Measurements from ENCODE around the gene CTXND1.

DNA sequence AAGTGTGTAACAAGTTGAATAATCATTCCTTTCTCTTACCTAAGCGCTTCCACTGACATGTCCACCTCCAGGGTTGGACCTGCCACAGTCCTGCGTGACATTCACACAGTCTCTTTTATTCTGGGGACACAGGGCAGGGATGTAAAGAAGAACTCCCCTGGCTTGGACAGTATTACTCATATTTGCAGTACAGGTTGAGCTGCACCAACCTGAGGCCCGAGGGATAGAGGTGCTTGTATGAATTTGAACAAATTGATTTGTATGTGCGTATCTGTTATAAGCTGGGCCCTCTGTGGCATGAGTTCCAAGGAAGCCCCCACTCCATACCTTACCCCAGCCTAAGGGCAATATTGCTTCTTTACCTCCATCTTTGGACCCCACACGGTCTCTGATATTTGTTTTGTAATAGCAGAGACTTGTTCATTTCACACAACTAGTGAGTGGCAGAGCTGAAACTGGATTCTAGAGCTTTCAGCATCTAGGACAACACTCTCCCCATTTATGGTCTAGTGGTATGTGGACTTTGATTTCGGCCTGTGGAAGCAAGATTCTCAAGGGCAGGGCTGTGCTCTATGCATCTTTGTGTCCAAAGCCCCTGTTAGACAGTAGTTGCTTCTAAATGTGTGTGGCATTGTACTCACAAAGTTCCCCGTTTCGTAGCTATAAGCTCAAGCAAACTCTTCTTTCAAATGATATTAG lies 60.0 kb downstream of the CTXND1 start:
- TF ChIP-seq POLR2AphosphoS5 (IDR thresholded peaks at IDR 0.05; ENCODE audit: low read depth, low read length): no peak
- no peak for TF ChIP-seq POLR2A (IDR thresholded peaks at IDR 0.05; ENCODE audit: low read depth, low read length)
- no peak for TF ChIP-seq TAF1 (IDR thresholded peaks at IDR 0.05; ENCODE audit: borderline replicate concordance, low read depth, low read length)

Data from GM12892 (cell line).